ENCODE data around the gene GPC3. TPM values are rescaled to one million over a fixed set of nuclear protein-coding genes. Genes with fewer than 3 reads are reported as not detected.

GPC3 gene
- total and polyA plus RNA-seq, 4 donors = 8.3 to 270 (median 52.4) TPM

GRCh38 chrX:134002921-134003615 lies 17.7 kb upstream of the GPC3 start:
- no peak for ATAC-seq (ENCODE audit: insufficient read depth, low FRiP score)
- peaks cover 7 to 17% (median 9%) of the 10 kb centered on the region in 3 donors for H3K27me3 ChIP-seq (ENCODE audit: control insufficient read depth in 3 of 3, insufficient read depth in 3 of 3, low read length in 2 of 3)
- H3K9me3 ChIP-seq (ENCODE audit: control insufficient read depth in 4 of 4, insufficient read depth in 3 of 4, low read length in 3 of 4) = no peaks in the 10 kb centered on the region
- H3K4me1 ChIP-seq (ENCODE audit: control insufficient read depth in 5 of 5, insufficient read depth in 5 of 5, low read length in 5 of 5) = peaks cover 0 to 17% (median 8%) of the 10 kb centered on the region in 5 donors
- H3K4me3 ChIP-seq = no peak overlapping the region
- no peak for DNase-seq
- no peak overlapping the region for H3K9ac ChIP-seq (ENCODE audit: insufficient read depth in 1 of 2, low read length in 2 of 2)
- no peak overlapping the region for H3K27ac ChIP-seq (ENCODE audit: low read depth in 1 of 2, low read length in 1 of 2)
- TF ChIP-seq CTCF (IDR thresholded peaks at IDR 0.05; ENCODE audit: control extremely low read depth, extremely low read depth) = no peak
- 56 to 59% methylated on average over 3 to 4 of the region's 4 CpGs for WGBS, 2 donors
- no peaks in the 10 kb centered on the region for H3K36me3 ChIP-seq (ENCODE audit: control insufficient read depth in 4 of 4, insufficient read depth in 4 of 4, low read length in 4 of 4)

DNA sequence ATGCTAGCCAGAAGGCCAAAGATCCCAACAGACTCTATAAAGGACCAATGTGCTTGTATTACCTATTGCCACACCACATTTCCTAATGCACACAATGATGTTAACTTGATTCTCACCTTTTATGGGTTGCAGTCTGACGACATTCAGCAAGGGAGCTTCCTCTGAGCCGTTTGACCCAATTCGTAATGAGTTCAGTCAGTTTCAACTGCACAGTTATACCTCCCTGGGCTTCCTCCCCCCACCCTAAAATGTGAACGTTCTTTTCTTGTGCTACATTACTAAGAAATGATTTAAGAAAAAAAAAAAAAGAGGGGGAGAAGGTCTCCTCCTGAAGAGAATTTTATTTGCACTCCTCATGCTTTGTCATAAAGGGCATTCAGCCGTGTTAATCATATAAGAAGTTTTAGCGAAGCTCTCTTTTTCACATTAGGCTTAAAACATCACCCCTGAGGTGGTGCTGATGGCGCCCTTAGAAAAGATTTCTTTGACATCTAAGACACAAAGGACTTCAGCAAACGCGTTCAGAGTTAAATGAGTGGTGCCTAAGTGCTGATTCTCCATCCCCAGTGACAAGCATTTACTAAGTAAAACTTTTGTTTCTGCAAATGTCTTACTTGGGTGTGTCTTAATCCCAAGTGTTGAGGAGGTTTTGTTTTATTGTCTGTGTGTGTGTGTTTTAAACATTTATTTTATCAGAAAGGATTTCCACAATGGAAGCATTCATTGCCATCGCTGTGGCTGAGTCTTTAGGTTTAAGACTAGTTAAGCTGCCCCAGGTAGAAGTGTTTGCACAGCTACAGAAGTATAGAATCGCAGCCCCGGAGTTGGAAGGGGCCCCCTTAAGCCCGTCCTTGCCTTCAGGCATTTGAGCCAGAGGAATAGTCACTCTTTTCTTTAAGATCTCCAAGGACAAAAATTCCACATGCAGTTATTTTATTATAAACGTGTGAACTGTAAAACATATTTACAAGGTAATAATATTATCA lies 15.2 kb upstream of the GPC3 start:
- no peak overlapping the region for H3K4me3 ChIP-seq
- peak in 2 of 3 donors; percentile 42 to 44 for DNase-seq
- H3K4me1 ChIP-seq (ENCODE audit: control insufficient read depth in 5 of 5, insufficient read depth in 5 of 5, low read length in 5 of 5) = peaks cover 0 to 22% (median 8%) of the 10 kb centered on the region in 5 donors
- peaks cover 9 to 17% (median 13%) of the 10 kb centered on the region in 3 donors for H3K27me3 ChIP-seq (ENCODE audit: control insufficient read depth in 3 of 3, insufficient read depth in 3 of 3, low read length in 2 of 3)
- 54 to 78% methylated on average over 14 of the region's 14 CpGs for WGBS, 2 donors
- no peak overlapping the region for H3K9ac ChIP-seq (ENCODE audit: insufficient read depth in 1 of 2, low read length in 2 of 2)
- no peak for ATAC-seq (ENCODE audit: insufficient read depth, low FRiP score)
- TF ChIP-seq CTCF (IDR thresholded peaks at IDR 0.05; ENCODE audit: control extremely low read depth, extremely low read depth) = no peak
- H3K9me3 ChIP-seq (ENCODE audit: control insufficient read depth in 4 of 4, insufficient read depth in 3 of 4, low read length in 3 of 4) = no peaks in the 10 kb centered on the region
- no peaks in the 10 kb centered on the region for H3K36me3 ChIP-seq (ENCODE audit: control insufficient read depth in 4 of 4, insufficient read depth in 4 of 4, low read length in 4 of 4)
- no peak overlapping the region for H3K27ac ChIP-seq (ENCODE audit: low read depth in 1 of 2, low read length in 1 of 2)

DNA sequence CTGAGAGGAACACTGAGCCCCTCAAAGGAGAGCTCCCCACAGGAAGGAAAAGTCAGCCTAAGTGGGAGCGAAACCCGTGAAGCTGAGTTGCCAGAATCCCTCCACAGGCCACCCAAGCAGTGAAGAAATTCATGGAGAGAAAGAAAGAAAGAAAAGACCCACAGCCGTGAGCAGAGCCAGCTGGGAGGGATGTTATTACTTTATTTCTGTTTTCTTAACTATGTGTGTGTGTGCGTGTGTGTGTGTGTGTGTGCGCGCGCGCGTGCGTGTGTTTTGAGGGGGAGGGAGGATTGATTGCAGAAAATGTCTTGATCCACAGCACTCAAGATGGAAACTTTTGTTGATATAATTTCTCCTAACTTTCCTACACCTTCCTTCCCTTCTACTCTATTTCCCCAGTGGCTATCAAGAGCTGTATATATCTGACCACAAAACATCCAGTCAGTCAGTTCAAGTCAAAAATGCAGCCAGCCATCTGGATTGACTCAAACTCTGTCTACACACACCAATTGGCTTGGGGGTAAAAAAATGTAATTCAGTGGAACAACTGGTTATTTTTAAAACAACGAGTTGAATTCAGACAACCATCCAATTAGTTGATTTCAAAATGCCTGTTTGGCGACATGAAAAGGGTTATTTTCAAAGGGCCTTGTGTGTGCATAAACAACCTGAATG lies 13.8 kb upstream of the GPC3 start:
- peaks cover 4 to 13% (median 10%) of the 10 kb centered on the region in 3 donors for H3K27me3 ChIP-seq (ENCODE audit: control insufficient read depth in 3 of 3, insufficient read depth in 3 of 3, low read length in 2 of 3)
- 68 to 74% methylated on average over 6 to 12 of the region's 12 CpGs for WGBS, 2 donors
- H3K9me3 ChIP-seq (ENCODE audit: control insufficient read depth in 4 of 4, insufficient read depth in 3 of 4, low read length in 3 of 4) = no peaks in the 10 kb centered on the region
- no peak overlapping the region for H3K27ac ChIP-seq (ENCODE audit: low read depth in 1 of 2, low read length in 1 of 2)
- H3K4me1 ChIP-seq (ENCODE audit: control insufficient read depth in 5 of 5, insufficient read depth in 5 of 5, low read length in 5 of 5) = peaks cover 0 to 22% (median 8%) of the 10 kb centered on the region in 5 donors
- TF ChIP-seq CTCF (IDR thresholded peaks at IDR 0.05; ENCODE audit: control extremely low read depth, extremely low read depth) = no peak
- H3K9ac ChIP-seq (ENCODE audit: insufficient read depth in 1 of 2, low read length in 2 of 2) = peak overlapping the region in 1 of 2 donors; percentile 75
- no peak overlapping the region for H3K4me3 ChIP-seq
- DNase-seq = peak; percentile 73 to 92 (median 90)
- H3K36me3 ChIP-seq (ENCODE audit: control insufficient read depth in 4 of 4, insufficient read depth in 4 of 4, low read length in 4 of 4) = no peaks in the 10 kb centered on the region
- ATAC-seq (ENCODE audit: insufficient read depth, low FRiP score) = no peak
